HepG2 (cell line): Measurements from ENCODE around the gene RUNX2. TPM values are rescaled to one million over a fixed set of nuclear protein-coding genes. Genes with fewer than 3 reads are reported as not detected.

Experiments used
- ATAC-seq: fragments of 200-7000 bp; cut with Tn5 transposase; 3 replicates; pipeline ENCODE4 v1.9.1; 2020; ENCODE audit warnings: mild to moderate bottlenecking, moderate library complexity
- BruUV-seq: library from RNA; stranded (reverse); fragments of 400-500 nt; replicated peaks from 2 replicates; lab custom pipeline; 2021; lab: Mats Ljungman, UMichigan
- CTCF ChIA-PET: fragments of 300-600 bp; formaldehyde crosslinking; extraction: SDS; loops from one replicate; lab custom pipeline; 2021; ENCODE audit warnings: low total read pairs, inconsistent platforms, low intra/inter-chr PET ratio; lab: Yijun Ruan, JAX
- POLR2A ChIA-PET: fragments of 350-600 bp; sonication (Branson Sonifier 250); formaldehyde crosslinking; loops from one replicate; lab custom pipeline; 2020; ENCODE audit warnings: antibody characterized with exemption, inconsistent platforms; lab: Yijun Ruan, JAX
- DNase-seq: peaks from one replicate; pipeline ENCODE4 v3.0.0-alpha.2; 2015; ENCODE audit warnings: low spot score
- FAIRE-seq: peaks from 3 replicates; lab custom pipeline; 2011; peaks lifted over from hg19 to GRCh38; lab: Jason Lieb, UNC
- H2AFZ ChIP-seq: one replicate; pipeline ENCODE4 v1.6.1; 2011; ENCODE audit warnings: low read length, inconsistent platforms
- H3K27ac ChIP-seq: fragments of 300-600 bp; 3 replicates; pipeline ENCODE4 v1.8.0; 2011; ENCODE audit warnings: mixed run types, mild to moderate bottlenecking, mixed read lengths, low read length, inconsistent platforms; ENCODE audit not compliant: insufficient read depth; ENCODE audit errors: extremely low read length
- H3K27me3 ChIP-seq, 2 experiments: fragments of 200-600 bp in 1 of 2; 2 replicates in 1 of 2; 3 replicates in 1 of 2; pipeline versions ENCODE4 v1.6.0 to v1.8.0; 2011; ENCODE audit warnings: low read length in 2 of 2, mild to moderate bottlenecking in 2 of 2, moderate library complexity in 2 of 2, inconsistent platforms in 1 of 2; ENCODE audit not compliant: insufficient read depth in 2 of 2, control insufficient read depth in 1 of 2
- H3K36me3 ChIP-seq, 2 experiments: fragments of 200-600 bp in 1 of 2; replicated peaks in 1 of 2; 2 replicates in 1 of 2; 3 replicates in 1 of 2; pipeline versions ENCODE4 v1.5.1 to v1.8.0; 2011; ENCODE audit warnings: low read length in 2 of 2, inconsistent platforms in 1 of 2; ENCODE audit not compliant: insufficient read depth in 2 of 2, control insufficient read depth in 1 of 2
- H3K4me1 ChIP-seq: 2 replicates; pipeline ENCODE4 v1.5.1; 2012; ENCODE audit warnings: low read length, inconsistent platforms; ENCODE audit not compliant: insufficient read depth
- H3K4me2 ChIP-seq: 2 replicates; pipeline ENCODE4 v1.6.0; 2011; ENCODE audit warnings: low read depth, low read length, inconsistent platforms
- H3K4me3 ChIP-seq, 3 experiments: fragments of 200-600 bp in 1 of 3; sonication (generic), shearing (Covaris generic) in 1 of 3; replicated peaks in 1 of 3; 2 replicates each; pipeline ENCODE4 v1.5.1; 2011 to 2016; ENCODE audit warnings: low read length in 3 of 3, inconsistent platforms in 2 of 3, low read depth in 2 of 3, mild to moderate bottlenecking in 2 of 3, control low read depth in 1 of 3, mixed read lengths in 1 of 3; ENCODE audit not compliant: insufficient read depth in 1 of 3
- H3K79me2 ChIP-seq: one replicate; pipeline ENCODE4 v1.6.1; 2011; ENCODE audit warnings: low read length, inconsistent platforms; ENCODE audit not compliant: insufficient read depth
- H3K9ac ChIP-seq: 2 replicates; pipeline ENCODE4 v1.6.0; 2011; ENCODE audit warnings: mild to moderate bottlenecking, low read depth, low read length, inconsistent platforms; ENCODE audit not compliant: insufficient read depth
- H3K9me3 ChIP-seq: 2 replicates; pipeline ENCODE4 v1.5.1; 2012; ENCODE audit warnings: mild to moderate bottlenecking, low read length
- H4K20me1 ChIP-seq: 2 replicates; pipeline ENCODE4 v1.6.0; 2011; ENCODE audit warnings: inconsistent platforms, mild to moderate bottlenecking, low read length, moderate library complexity; ENCODE audit not compliant: insufficient read depth
- CCDC6 ChIP-seq: sonication (generic); formaldehyde crosslinking; IDR thresholded peaks from 2 replicates; pipeline ENCODE4 v1.8.1; 2022; ENCODE audit warnings: mild to moderate bottlenecking, missing genetic modification reagents, moderate library complexity
- GZF1 ChIP-seq: sonication (generic); formaldehyde crosslinking; IDR thresholded peaks from 2 replicates; pipeline ENCODE4 v1.5.1; 2020; ENCODE audit warnings: mild to moderate bottlenecking, missing genetic modification reagents
- KMT2A ChIP-seq: sonication (generic); formaldehyde crosslinking; IDR thresholded peaks from 2 replicates; pipeline ENCODE4 v1.4.0; 2020; ENCODE audit warnings: missing genetic modification reagents
- MED1 ChIP-seq: sonication (generic); formaldehyde crosslinking; IDR thresholded peaks from 2 replicates; pipeline ENCODE4 v1.4.0; 2020; ENCODE audit warnings: missing genetic modification reagents
- MLX ChIP-seq: IDR thresholded peaks from 2 replicates; pipeline ENCODE4 v1.6.1; 2016
- ONECUT2 ChIP-seq: sonication (generic); formaldehyde crosslinking; IDR thresholded peaks from 2 replicates; pipeline ENCODE4 v1.4.0; 2020; ENCODE audit warnings: missing genetic modification reagents
- SIX1 ChIP-seq: sonication (generic); formaldehyde crosslinking; IDR thresholded peaks from 2 replicates; pipeline ENCODE4 v1.4.0; 2020; ENCODE audit warnings: missing genetic modification reagents, borderline replicate concordance
- SMARCE1 ChIP-seq: fragments of 450-650 bp; IDR thresholded peaks from 2 replicates; pipeline ENCODE4 v1.6.1; 2017; ENCODE audit warnings: borderline replicate concordance
- TARDBP ChIP-seq: sonication (generic); formaldehyde crosslinking; IDR thresholded peaks from 2 replicates; pipeline ENCODE4 v1.8.0; 2022; ENCODE audit warnings: mild to moderate bottlenecking, missing genetic modification reagents
- ZBTB20 ChIP-seq: sonication (generic); formaldehyde crosslinking; IDR thresholded peaks from 2 replicates; pipeline ENCODE4 v1.8.1; 2023; ENCODE audit warnings: missing genetic modification reagents, low read depth, mild to moderate bottlenecking, borderline replicate concordance
- ZBTB7A ChIP-seq: sonication (generic); formaldehyde crosslinking; IDR thresholded peaks from 2 replicates; pipeline ENCODE4 v1.8.0; 2022; ENCODE audit warnings: mild to moderate bottlenecking, missing genetic modification reagents
- ZNF180 ChIP-seq: sonication (generic); formaldehyde crosslinking; IDR thresholded peaks from 2 replicates; pipeline ENCODE4 v1.4.0; 2020; ENCODE audit warnings: low read depth, missing genetic modification reagents, borderline replicate concordance
- ZNF556 ChIP-seq: sonication (generic); formaldehyde crosslinking; IDR thresholded peaks from 2 replicates; pipeline ENCODE4 v1.4.0; 2020; ENCODE audit warnings: mild to moderate bottlenecking, missing genetic modification reagents, borderline replicate concordance
- ZNF639 ChIP-seq: conservative IDR thresholded peaks from 2 replicates; pipeline ENCODE4 v1.6.1; 2018; ENCODE audit warnings: missing genetic modification reagents
- WGBS: methylation state at CpG from one replicate; pipeline ENCODE4 v1.1.6; 2017; ENCODE audit warnings: low lambda C conversion rate; 5-methylcytosine and 5-hydroxymethylcytosine counted together
- in situ Hi-C: cut with HindIII; loops from 2 replicates; pipeline ENCODE4 v1.10.0; 2017; ENCODE audit warnings: low pct_unique_long_range_greater_than_20kb; ENCODE audit not compliant: extremely low pct_ligation_motif_present
- intact Hi-C: fragments of 100-400 bp; cut with micrococcal nuclease; formaldehyde crosslinking; loops from one replicate; pipeline ENCODE4 v1.10.0; 2022; ENCODE audit not compliant: unreplicated experiment
- polyA plus RNA-seq, 8 experiments: library from polyadenylated mRNA; depleted of rRNA in 3 of 8; stranded (reverse) in 7 of 8; unstranded in 1 of 8; fragments of >200 nt; fragmentation: Illumina TruSeq in 4 of 8; extraction: Trizol in 4 of 8; gene quantifications; 2 replicates each; pipeline versions ENCODE4 v1.2.1 to v1.2.3, GENCODE V29; 2011 to 2016; ENCODE audit warnings: low read depth in 4 of 8, missing spikeins in 1 of 8, mixed read lengths in 1 of 8; ENCODE audit not compliant: insufficient read depth in 1 of 8
- total RNA-seq, 5 experiments: library from RNA; depleted of rRNA; stranded (reverse); fragments of >200 nt; fragmentation: Illumina TruSeq; extraction: Trizol; gene quantifications; 2 replicates each; pipeline ENCODE4 v1.2.3, GENCODE V29; 2016; ENCODE audit warnings: low read depth in 1 of 5

RUNX2 gene
- total and polyA plus RNA-seq, 2 of the 13 experiments (the other 11 are each of a cell fraction or from before 2014, with no cell fraction given) = not detected

GRCh38 chr6:45541934-45542333, 213.8 kb downstream of the RUNX2 start:
- H3K4me1 ChIP-seq = peaks cover 20% of the 10 kb centered on the region
- no peak overlapping the region for H2AFZ ChIP-seq
- in situ Hi-C loops (no loop called here), intact Hi-C loops (no loop called here)
- H3K36me3 ChIP-seq = no peaks in the 10 kb centered on the region
- H3K4me3 ChIP-seq = no peak overlapping the region
- no peak for DNase-seq
- no peak for ATAC-seq
- BruUV-seq = no TSS peak
- CTCF ChIA-PET = no interaction called here
- TF ChIP-seq MED1 (CRISPR knock-in tag) (no peak), ONECUT2 (CRISPR knock-in tag) (no peak), ZNF556 (CRISPR knock-in tag) (no peak), SMARCE1 (no peak), CCDC6 (CRISPR knock-in tag) (no peak)
- H4K20me1 ChIP-seq = no peaks in the 10 kb centered on the region
- no peak overlapping the region for H3K27ac ChIP-seq
- WGBS = 0% methylated on average over 3 of the region's 3 CpGs
- POLR2A ChIA-PET = no interaction called here
- H3K9ac ChIP-seq = no peak overlapping the region
- no peak for FAIRE-seq
- H3K27me3 ChIP-seq = peaks cover 0 to 8% of the 10 kb centered on the region in 2 experiments; a peak in 2 of 5 replicates
- H3K79me2 ChIP-seq = no peaks in the 10 kb centered on the region
- no peaks in the 10 kb centered on the region for H3K9me3 ChIP-seq
- H3K4me2 ChIP-seq = no peak overlapping the region

GRCh38 chr6:45543298-45544235, 215.4 kb downstream of the RUNX2 start:
- H2AFZ ChIP-seq = no peak overlapping the region
- H3K4me1 ChIP-seq = peaks cover 19% of the 10 kb centered on the region
- no peak overlapping the region for H3K4me2 ChIP-seq
- H3K9me3 ChIP-seq = no peaks in the 10 kb centered on the region
- H3K79me2 ChIP-seq = no peaks in the 10 kb centered on the region
- FAIRE-seq = no peak
- ChIA-PET POLR2A (no interaction called here), CTCF (no interaction called here)
- no peaks in the 10 kb centered on the region for H4K20me1 ChIP-seq
- H3K4me3 ChIP-seq = no peak overlapping the region
- no peak overlapping the region for H3K9ac ChIP-seq
- no TSS peak for BruUV-seq
- no peak for DNase-seq
- no peak overlapping the region for H3K27ac ChIP-seq
- in situ Hi-C loops (no loop called here), intact Hi-C loops (no loop called here)
- no peak for ATAC-seq
- H3K36me3 ChIP-seq = no peaks in the 10 kb centered on the region
- 5% methylated on average over 5 of the region's 5 CpGs for WGBS
- H3K27me3 ChIP-seq = peaks cover 0 to 5% of the 10 kb centered on the region in 2 experiments; a peak in 2 of 5 replicates
- no peak for TF ChIP-seq SIX1 (CRISPR knock-in tag)
- no peak for TF ChIP-seq ZNF180 (CRISPR knock-in tag)
- no peak for TF ChIP-seq GZF1 (CRISPR knock-in tag)
- no peak for TF ChIP-seq TARDBP (CRISPR knock-in tag)
- no peak for TF ChIP-seq ZBTB7A (CRISPR knock-in tag)
- TF ChIP-seq ZBTB20 = no peak
- TF ChIP-seq KMT2A (CRISPR knock-in tag) = no peak
- no peak for TF ChIP-seq ZNF639 (CRISPR knock-in tag)
- no peak for TF ChIP-seq MLX (CRISPR knock-in tag)
